Thoracic aorta (tissue), 2 donors: ENCODE data around the gene ERMP1. TPM values are rescaled to one million over a fixed set of nuclear protein-coding genes. Genes with fewer than 3 reads are reported as not detected.

ENCODE experiments used
- ATAC-seq: fragments of 150-250 bp; one replicate; pipeline ENCODE4 v1.8.0; 2017; ENCODE audit warnings: low read depth; ENCODE audit not compliant: insufficient number of reproducible peaks, low FRiP score
- DNase-seq: peaks from one replicate; pipeline ENCODE4 v3.0.0-alpha.2; 2020; ENCODE audit warnings: low spot score
- H3K27ac ChIP-seq, 2 donors: fragments of 200-600 bp; sonication (generic); 1 replicate in 1 of 2; 2 replicates in 1 of 2; pipeline ENCODE4 v1.5.1; 2016; ENCODE audit warnings: mild to moderate bottlenecking in 2 of 2, moderate library complexity in 2 of 2
- H3K27me3 ChIP-seq: fragments of 200-600 bp; sonication (generic); replicated peaks from 2 replicates; pipeline ENCODE4 v1.6.0; 2016; ENCODE audit warnings: mild to moderate bottlenecking; ENCODE audit not compliant: insufficient read depth
- H3K36me3 ChIP-seq: fragments of 200-600 bp; sonication (generic); one replicate; pipeline ENCODE4 v1.5.1; 2016
- H3K4me1 ChIP-seq, 2 donors: fragments of 200-600 bp; sonication (generic); 1 replicate in 1 of 2; 2 replicates in 1 of 2; pipeline versions ENCODE4 v1.5.1 to v1.6.0; 2016; ENCODE audit warnings: low read depth in 2 of 2, mild to moderate bottlenecking in 1 of 2; ENCODE audit not compliant: control insufficient read depth in 1 of 2
- H3K4me3 ChIP-seq: fragments of 200-600 bp; sonication (generic); 2 replicates; pipeline ENCODE4 v1.5.1; 2016; ENCODE audit warnings: mild to moderate bottlenecking
- H3K9me3 ChIP-seq: fragments of 200-600 bp; sonication (generic); 2 replicates; pipeline ENCODE4 v1.5.1; 2016
- CTCF ChIP-seq: fragments of 200-600 bp; sonication (generic); IDR thresholded peaks from one replicate; pipeline ENCODE4 v1.5.1; 2019; ENCODE audit warnings: antibody characterized with exemption
- total RNA-seq, 2 donors: library from RNA; depleted of rRNA; stranded (reverse); fragments of >200 nt; gene quantifications; one replicate each; pipeline versions ENCODE4 v1.1.0 to v1.2.3, GENCODE V29; 2016

The ERMP1 gene
- total RNA-seq, 2 donors from 2014 or later, result 9.0 to 14.5 TPM

- Histone ChIP-seq H3K27me3 (no peaks in the 10 kb centered on the region), H3K27ac (no peak overlapping the region), H3K9me3 (no peaks in the 10 kb centered on the region), H3K4me3 (no peak overlapping the region), H3K36me3 (no peaks in the 10 kb centered on the region), H3K4me1 (no peaks in the 10 kb centered on the region)
- ATAC-seq (no peak), DNase-seq (no peak)
- no peak for TF ChIP-seq CTCF
Observed at GRCh38 chr9:5820425-5820824, 12.5 kb downstream of the ERMP1 start.

GRCh38 chr9:5819174-5819573 lies 13.7 kb downstream of the ERMP1 start:
- no peaks in the 10 kb centered on the region for H3K9me3 ChIP-seq
- no peak overlapping the region for H3K27ac ChIP-seq
- H3K36me3 ChIP-seq, result peaks cover under 1% of the 10 kb centered on the region
- no peak overlapping the region for H3K4me3 ChIP-seq
- DNase-seq, result no peak
- no peak for ATAC-seq
- no peaks in the 10 kb centered on the region for H3K4me1 ChIP-seq
- no peaks in the 10 kb centered on the region for H3K27me3 ChIP-seq
- TF ChIP-seq CTCF, result no peak

DNA sequence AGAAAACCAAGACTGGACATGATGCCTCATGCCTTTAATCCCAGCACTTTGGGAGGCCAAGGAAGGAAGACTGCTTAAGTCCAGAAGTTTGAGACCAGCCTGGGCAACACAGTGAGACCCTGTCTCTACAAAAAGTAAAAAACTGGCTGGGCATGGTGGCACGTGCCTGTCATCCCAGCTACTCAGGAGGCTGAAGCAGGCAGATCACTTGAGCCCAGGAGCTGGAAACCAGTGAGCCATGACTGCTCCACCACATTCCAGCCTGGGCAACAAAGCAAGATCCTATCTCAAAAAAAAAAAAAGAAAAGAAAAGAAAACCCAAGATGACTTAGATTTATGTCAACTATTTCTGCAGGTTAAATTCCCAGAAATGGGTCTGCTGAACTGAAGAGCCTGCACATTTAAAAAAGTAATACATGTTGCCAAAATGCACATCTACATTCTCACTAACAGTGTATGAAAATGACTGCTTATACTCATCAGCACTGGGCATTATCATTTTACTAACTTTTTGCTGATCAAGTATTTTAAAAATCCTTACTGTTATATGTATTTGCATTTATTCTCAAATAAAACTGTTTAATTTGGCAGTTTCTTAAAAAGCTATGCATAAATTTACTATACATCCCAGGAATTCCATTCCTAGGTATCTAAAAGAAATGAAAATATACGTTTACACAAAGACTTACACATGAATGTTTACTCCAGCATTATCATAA lies 14.3 kb downstream of the ERMP1 start:
- Histone ChIP-seq H3K9me3 (no peaks in the 10 kb centered on the region), H3K27ac (no peak overlapping the region), H3K4me3 (no peak overlapping the region), H3K4me1 (no peaks in the 10 kb centered on the region), H3K27me3 (no peaks in the 10 kb centered on the region), H3K36me3 (peaks cover 5% of the 10 kb centered on the region)
- no peak for DNase-seq
- no peak for TF ChIP-seq CTCF
- no peak for ATAC-seq

GRCh38 chr9:5817862-5818261 lies 15.1 kb downstream of the ERMP1 start:
- DNase-seq, result no peak
- no peaks in the 10 kb centered on the region for H3K27me3 ChIP-seq
- no peak for ATAC-seq
- peaks cover 6% of the 10 kb centered on the region for H3K36me3 ChIP-seq
- no peaks in the 10 kb centered on the region for H3K4me1 ChIP-seq
- no peak for TF ChIP-seq CTCF
- H3K27ac ChIP-seq, result no peak overlapping the region
- no peak overlapping the region for H3K4me3 ChIP-seq
- H3K9me3 ChIP-seq, result no peaks in the 10 kb centered on the region

- Histone ChIP-seq H3K27me3 (no peaks in the 10 kb centered on the region), H3K4me3 (no peak overlapping the region), H3K4me1 (no peaks in the 10 kb centered on the region), H3K9me3 (no peaks in the 10 kb centered on the region), H3K27ac (no peak overlapping the region), H3K36me3 (peaks cover 9% of the 10 kb centered on the region)
- no peak for TF ChIP-seq CTCF
- DNase-seq (no peak), ATAC-seq (no peak)
Observed at GRCh38 chr9:5815461-5815860, 17.5 kb downstream of the ERMP1 start.
